Measurements from ENCODE around the gene GPR55. TPM values are rescaled to one million over a fixed set of nuclear protein-coding genes. Genes with fewer than 3 reads are reported as not detected.

The GPR55 gene
- total RNA-seq, 1 experiment from 2014 or later, result not detected

DNA sequence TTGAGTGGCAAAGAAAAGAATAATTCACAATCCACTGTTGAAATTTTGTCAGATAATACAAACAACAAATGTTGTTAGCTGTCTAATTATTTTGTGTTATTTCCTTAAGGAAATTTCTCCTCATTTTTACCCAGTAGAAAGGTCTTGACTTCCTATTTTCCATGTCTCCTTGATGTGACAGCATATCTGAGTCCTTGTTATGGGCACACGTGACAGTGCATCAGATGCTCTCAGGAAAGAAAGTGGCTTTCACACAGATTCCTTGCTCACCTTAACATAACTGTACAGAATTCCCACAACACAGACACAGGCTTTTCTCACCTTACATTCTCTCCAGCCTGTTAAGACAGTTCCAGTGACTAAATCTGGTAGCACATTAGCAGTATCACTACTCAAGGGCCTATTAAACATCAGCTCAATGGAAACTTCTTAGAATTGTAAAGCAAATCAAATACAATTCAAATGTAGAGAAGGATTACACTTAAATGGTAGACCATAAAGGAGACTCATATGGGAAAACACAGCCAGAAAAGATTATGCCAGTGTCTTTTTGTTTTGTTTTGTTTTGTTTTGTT, 30.2 kb upstream of the GPR55 start:
- no TSS peak for BruUV-seq (replicated peaks)
- CTCF ChIA-PET, result no interaction called here
- Mint-ChIP-seq H3K36me3 (ENCODE audit: insufficient read depth, unreplicated experiment) (no peaks in the 10 kb centered on the region), H3K27ac (ENCODE audit: low read depth, unreplicated experiment) (no peak overlapping the region), H3K4me1 (ENCODE audit: insufficient read depth, unreplicated experiment) (peaks cover 13% of the 10 kb centered on the region), H3K27me3 (ENCODE audit: insufficient read depth, unreplicated experiment) (no peaks in the 10 kb centered on the region), H3K9me3 (ENCODE audit: unreplicated experiment) (peaks cover 7% of the 10 kb centered on the region), H3K4me3 (ENCODE audit: unreplicated experiment) (no peak overlapping the region)
- TF ChIP-seq, protein P1, sequence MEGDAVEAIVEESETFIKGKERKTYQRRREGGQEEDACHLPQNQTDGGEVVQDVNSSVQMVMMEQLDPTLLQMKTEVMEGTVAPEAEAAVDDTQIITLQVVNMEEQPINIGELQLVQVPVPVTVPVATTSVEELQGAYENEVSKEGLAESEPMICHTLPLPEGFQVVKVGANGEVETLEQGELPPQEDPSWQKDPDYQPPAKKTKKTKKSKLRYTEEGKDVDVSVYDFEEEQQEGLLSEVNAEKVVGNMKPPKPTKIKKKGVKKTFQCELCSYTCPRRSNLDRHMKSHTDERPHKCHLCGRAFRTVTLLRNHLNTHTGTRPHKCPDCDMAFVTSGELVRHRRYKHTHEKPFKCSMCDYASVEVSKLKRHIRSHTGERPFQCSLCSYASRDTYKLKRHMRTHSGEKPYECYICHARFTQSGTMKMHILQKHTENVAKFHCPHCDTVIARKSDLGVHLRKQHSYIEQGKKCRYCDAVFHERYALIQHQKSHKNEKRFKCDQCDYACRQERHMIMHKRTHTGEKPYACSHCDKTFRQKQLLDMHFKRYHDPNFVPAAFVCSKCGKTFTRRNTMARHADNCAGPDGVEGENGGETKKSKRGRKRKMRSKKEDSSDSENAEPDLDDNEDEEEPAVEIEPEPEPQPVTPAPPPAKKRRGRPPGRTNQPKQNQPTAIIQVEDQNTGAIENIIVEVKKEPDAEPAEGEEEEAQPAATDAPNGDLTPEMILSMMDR (IDR thresholded peaks at IDR 0.05; ENCODE audit: unreplicated experiment), result no peak
- intact Hi-C loops (cut with micrococcal nuclease), result no loop called here
- POLR2A ChIA-PET, result no interaction called here
- DNase-seq (ENCODE audit: unreplicated experiment), result no peak

DNA sequence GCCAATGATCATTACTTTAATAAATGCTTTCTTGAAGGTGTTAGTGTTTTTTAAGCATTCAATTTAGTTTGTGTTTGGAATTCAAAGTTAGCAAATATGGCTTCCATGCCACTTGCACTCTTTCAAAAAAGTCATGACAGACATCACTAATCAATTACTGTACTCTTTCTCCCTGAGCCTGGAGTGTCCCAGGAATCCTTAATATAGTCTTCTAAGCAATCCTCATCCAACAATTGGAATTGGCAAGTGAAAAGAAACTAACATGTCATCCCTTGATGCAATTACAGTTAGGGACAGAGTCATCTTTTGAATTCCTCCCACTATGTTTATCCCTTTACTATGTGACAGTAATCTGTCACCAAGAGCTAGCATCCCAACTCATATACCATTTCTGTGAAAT, 29.7 kb upstream of the GPR55 start:
- H3K27ac Mint-ChIP-seq (ENCODE audit: low read depth, unreplicated experiment), result no peak overlapping the region
- no peak for DNase-seq (ENCODE audit: unreplicated experiment)
- no TSS peak for BruUV-seq (replicated peaks)

DNA sequence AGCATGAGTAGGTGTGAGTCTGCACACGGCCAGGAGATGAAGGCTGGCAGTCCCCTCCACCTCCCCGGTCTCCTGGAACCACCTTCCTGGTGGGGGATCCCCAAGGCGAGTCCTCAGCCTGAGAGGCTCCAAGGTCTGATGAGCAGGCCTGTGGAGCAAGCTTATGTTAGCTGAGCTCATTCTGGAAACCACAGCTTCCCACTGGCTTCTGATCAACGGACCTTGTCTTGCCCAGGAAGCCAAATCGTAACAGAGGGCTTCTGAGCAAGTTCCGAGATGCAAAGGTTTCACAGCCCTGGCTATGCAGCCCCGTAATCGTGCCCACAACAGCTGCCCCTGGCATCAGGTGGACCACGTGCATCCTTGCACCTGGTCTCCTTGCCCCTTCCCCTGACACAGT, 28.8 kb upstream of the GPR55 start:
- H3K4me3 Mint-ChIP-seq (ENCODE audit: unreplicated experiment), result no peak overlapping the region

More for the DNA sequence above, 29.7 kb upstream of the GPR55 start:
- intact Hi-C loops (cut with micrococcal nuclease), result no loop called here
- peaks cover 7% of the 10 kb centered on the region for H3K9me3 Mint-ChIP-seq (ENCODE audit: unreplicated experiment)
- TF ChIP-seq, protein P1 (IDR thresholded peaks at IDR 0.05; ENCODE audit: unreplicated experiment), result no peak
- H3K27me3 Mint-ChIP-seq (ENCODE audit: insufficient read depth, unreplicated experiment), result no peaks in the 10 kb centered on the region
- H3K4me1 Mint-ChIP-seq (ENCODE audit: insufficient read depth, unreplicated experiment), result peaks cover 13% of the 10 kb centered on the region
- no peak overlapping the region for H3K4me3 Mint-ChIP-seq (ENCODE audit: unreplicated experiment)
- H3K36me3 Mint-ChIP-seq (ENCODE audit: insufficient read depth, unreplicated experiment), result no peaks in the 10 kb centered on the region
- CTCF ChIA-PET, result no interaction called here
- POLR2A ChIA-PET, result no interaction called here

DNA sequence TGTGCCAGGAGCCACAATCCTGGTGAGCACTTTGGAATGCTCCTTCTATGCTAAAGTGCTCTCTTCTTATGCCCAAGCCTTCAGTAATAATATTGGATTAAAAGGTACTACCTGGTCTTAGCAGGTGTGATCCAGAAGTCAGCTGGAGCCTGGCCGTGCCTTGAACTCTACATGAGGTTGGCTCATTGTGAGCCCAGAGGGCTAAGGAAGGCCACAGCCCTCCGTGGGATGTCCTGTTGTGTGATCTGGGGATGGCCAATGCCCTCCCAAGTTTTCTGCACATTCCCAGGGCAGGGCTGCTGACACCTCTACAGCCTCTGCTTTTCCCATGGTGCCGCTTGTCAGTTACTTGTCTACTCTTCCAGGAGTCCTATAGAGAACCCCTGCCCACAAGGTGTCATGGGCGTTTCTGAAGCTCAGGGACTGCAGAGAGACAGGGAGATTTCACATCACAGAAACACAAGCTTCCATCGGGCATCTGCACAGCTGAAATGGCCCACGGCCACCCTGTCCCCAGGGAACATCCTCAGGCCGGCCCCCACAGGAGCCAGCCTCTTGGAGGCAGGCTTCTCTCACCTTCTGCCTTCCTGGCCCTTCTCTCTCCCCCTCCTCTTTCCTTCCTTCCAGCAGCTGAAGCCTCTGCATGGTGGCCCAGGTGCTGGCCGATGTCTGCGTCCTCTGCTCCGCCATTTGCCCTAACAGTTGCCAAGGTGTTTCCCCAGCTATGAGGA, 27.3 kb upstream of the GPR55 start:
- CTCF ChIA-PET, result interaction anchor here (0.6 kb wide), 2 partner anchors 51 to 122 kb away, joined by 3 read pairs; no protein-coding TSS in a partner anchor

More for the DNA sequence above, 28.8 kb upstream of the GPR55 start:
- Mint-ChIP-seq H3K36me3 (ENCODE audit: insufficient read depth, unreplicated experiment) (no peaks in the 10 kb centered on the region), H3K27me3 (ENCODE audit: insufficient read depth, unreplicated experiment) (no peaks in the 10 kb centered on the region), H3K4me1 (ENCODE audit: insufficient read depth, unreplicated experiment) (peaks cover 13% of the 10 kb centered on the region), H3K27ac (ENCODE audit: low read depth, unreplicated experiment) (no peak overlapping the region), H3K9me3 (ENCODE audit: unreplicated experiment) (peaks cover 7% of the 10 kb centered on the region)
- ChIA-PET CTCF (no interaction called here), POLR2A (interaction anchor here (0.6 to 0.8 kb wide), 2 partner anchors 61 to 100 kb away, joined by 3 to 4 read pairs; no protein-coding TSS in a partner anchor)
- intact Hi-C loops (cut with micrococcal nuclease), result no loop called here
- DNase-seq (ENCODE audit: unreplicated experiment), result no peak
- TF ChIP-seq, protein P1 (IDR thresholded peaks at IDR 0.05; ENCODE audit: unreplicated experiment), result no peak
- no TSS peak for BruUV-seq (replicated peaks)

More for the DNA sequence above, 27.3 kb upstream of the GPR55 start:
- POLR2A ChIA-PET, result no interaction called here
- no peak overlapping the region for H3K27ac Mint-ChIP-seq (ENCODE audit: low read depth, unreplicated experiment)
- TF ChIP-seq, protein P1 (IDR thresholded peaks at IDR 0.05; ENCODE audit: unreplicated experiment), result no peak
- H3K36me3 Mint-ChIP-seq (ENCODE audit: insufficient read depth, unreplicated experiment), result no peaks in the 10 kb centered on the region
- intact Hi-C loops (cut with micrococcal nuclease), result no loop called here
- H3K4me3 Mint-ChIP-seq (ENCODE audit: unreplicated experiment), result no peak overlapping the region
- DNase-seq (ENCODE audit: unreplicated experiment), result no peak
- H3K9me3 Mint-ChIP-seq (ENCODE audit: unreplicated experiment), result peaks cover 7% of the 10 kb centered on the region
- BruUV-seq (replicated peaks), result no TSS peak
- H3K27me3 Mint-ChIP-seq (ENCODE audit: insufficient read depth, unreplicated experiment), result no peaks in the 10 kb centered on the region
- peaks cover 8% of the 10 kb centered on the region for H3K4me1 Mint-ChIP-seq (ENCODE audit: insufficient read depth, unreplicated experiment)

Data from MCF 10A (cell line).